NCI-H2196 (cell line): Measurements from ENCODE around the gene UTP18.
"Not testable (repeated sequence)": the region's sequence is repeated elsewhere in the genome, so short reads cannot be mapped to it uniquely, and the experiment has no call there.

Experiments
- DNase-seq: peaks from one replicate; lab custom pipeline; 2025; ENCODE audit not compliant: unreplicated experiment; lab: John Stamatoyannopoulos, UW

UTP18 gene

GRCh38 chr17:51258756-51259563 is 1.4 kb upstream of the UTP18 start:
- no peak for DNase-seq

GRCh38 chr17:51259564-51260236 is 646 bp upstream of the UTP18 start, which contains the start of gene MBTD1:
MBTD1 (minus strand) TSS chr17:51260049; CDS start chr17:51225161, 34,888 bp downstream.
- peak; percentile 94 for DNase-seq

GRCh38 chr17:51261024-51261963 is 948 bp downstream of the UTP18 start:
- no peak for DNase-seq

GRCh38 chr17:51263006-51263405 is 2.7 kb downstream of the UTP18 start:
- no peak for DNase-seq

GRCh38 chr17:51264466-51264865 is 4.1 kb downstream of the UTP18 start:
- DNase-seq: not testable (repeated sequence)

- no peak for DNase-seq
Measured at GRCh38 chr17:51269991-51270390, 9.6 kb downstream of the UTP18 start.

- no peak for DNase-seq
Measured at GRCh38 chr17:51270636-51271035, 10.3 kb downstream of the UTP18 start.

GRCh38 chr17:51272812-51273211 is 12.5 kb downstream of the UTP18 start:
- no peak for DNase-seq

- DNase-seq: no peak
Measured at GRCh38 chr17:51275381-51275780, 15.0 kb downstream of the UTP18 start.

- DNase-seq: no peak
Measured at GRCh38 chr17:51279183-51279582, 18.8 kb downstream of the UTP18 start.

GRCh38 chr17:51287412-51287811 is 27.1 kb downstream of the UTP18 start:
- no peak for DNase-seq

GRCh38 chr17:51289696-51290111 is 29.4 kb downstream of the UTP18 start:
- no peak for DNase-seq

- DNase-seq: not testable (repeated sequence)
Measured at GRCh38 chr17:51294338-51294737, 34.0 kb downstream of the UTP18 start.

GRCh38 chr17:51298508-51299371 is 38.4 kb downstream of the UTP18 start:
- DNase-seq: peak; percentile 57

- no peak for DNase-seq
Measured at GRCh38 chr17:51299859-51300258, 39.5 kb downstream of the UTP18 start.

- DNase-seq: no peak
Measured at GRCh38 chr17:51305182-51305581, 44.8 kb downstream of the UTP18 start.

- not testable (repeated sequence) for DNase-seq
Measured at GRCh38 chr17:51312003-51312402, 51.7 kb downstream of the UTP18 start.

- no peak for DNase-seq
Measured at GRCh38 chr17:51319186-51319585, 58.8 kb downstream of the UTP18 start.

GRCh38 chr17:51322390-51323029 is 62.2 kb downstream of the UTP18 start:
- peak; percentile 31 for DNase-seq

- no peak for DNase-seq
Measured at GRCh38 chr17:51325471-51325870, 65.1 kb downstream of the UTP18 start.
